GM12878 (cell line): ENCODE results near the gene ARID3B.

ENCODE experiments used
- CTCF ChIP-seq, 3 experiments: IDR thresholded peaks in 2 of 3; conservative IDR thresholded peaks in 1 of 3; 2 replicates each; pipeline ENCODE4 v1.5.1; 2011; ENCODE audit warnings: low read depth in 3 of 3, low read length in 3 of 3, mild to moderate bottlenecking in 3 of 3, control low read depth in 2 of 3, moderate library complexity in 2 of 3, inconsistent platforms in 1 of 3, mixed read lengths in 1 of 3; ENCODE audit not compliant: control insufficient read depth in 2 of 3, insufficient read depth in 1 of 3; ENCODE audit errors: extremely low read depth in 1 of 3
- DPF2 ChIP-seq: fragments of 450-650 bp; IDR thresholded peaks from 2 replicates; pipeline ENCODE4 v1.6.1; 2017; ENCODE audit warnings: mild to moderate bottlenecking
- ESRRA ChIP-seq: IDR thresholded peaks from 2 replicates; pipeline ENCODE4 v1.6.1; 2012; ENCODE audit warnings: mild to moderate bottlenecking, low read length, improper control_type of control experiment
- EZH2 ChIP-seq: IDR thresholded peaks from 2 replicates; pipeline ENCODE4 v1.6.1; 2012; ENCODE audit warnings: low read depth, mild to moderate bottlenecking, control low read depth, inconsistent platforms, low read length, borderline replicate concordance; ENCODE audit not compliant: control insufficient read depth
- POLR2A ChIP-seq: IDR thresholded peaks from 2 replicates; pipeline ENCODE4 v1.6.1; 2011; ENCODE audit warnings: low read depth, mild to moderate bottlenecking, low read length
- RAD21 ChIP-seq: IDR thresholded peaks from 2 replicates; pipeline ENCODE4 v1.6.1; 2011; ENCODE audit warnings: mild to moderate bottlenecking, low read depth, low read length, moderate library complexity; ENCODE audit not compliant: insufficient read depth
- RB1 ChIP-seq: fragments of 450-650 bp; formaldehyde crosslinking; IDR thresholded peaks from 2 replicates; pipeline ENCODE4 v1.6.1; 2017; ENCODE audit warnings: mild to moderate bottlenecking, borderline replicate concordance
- STAT1 ChIP-seq: fragments of 450-650 bp; conservative IDR thresholded peaks from 2 replicates; pipeline ENCODE4 v1.6.1; 2014; ENCODE audit warnings: antibody characterized with exemption, mild to moderate bottlenecking
- TF ChIP-seq, protein P1 (sequence below): fragments of 450-650 bp; IDR thresholded peaks from 2 replicates; pipeline ENCODE4 v1.6.1; 2016; ENCODE audit warnings: mild to moderate bottlenecking, moderate library complexity, borderline replicate concordance

GRCh38 chr15:74594455-74594854 is 53.4 kb downstream of the ARID3B start:
- TF ChIP-seq CTCF (IDR thresholded peaks at IDR 0.05 in 2 of 3, conservative IDR thresholded peaks at IDR 0.05 in 1 of 3; ENCODE audit: control insufficient read depth in 2 of 3, extremely low read depth in 1 of 3, insufficient read depth in 1 of 3, low read depth in 3 of 3, low read length in 3 of 3) (no peak), POLR2A (no peak), DPF2 (no peak), RB1 (no peak), RAD21 (no peak), ESRRA (no peak), EZH2 (no peak), STAT1 (no peak)
- TF ChIP-seq, protein P1, sequence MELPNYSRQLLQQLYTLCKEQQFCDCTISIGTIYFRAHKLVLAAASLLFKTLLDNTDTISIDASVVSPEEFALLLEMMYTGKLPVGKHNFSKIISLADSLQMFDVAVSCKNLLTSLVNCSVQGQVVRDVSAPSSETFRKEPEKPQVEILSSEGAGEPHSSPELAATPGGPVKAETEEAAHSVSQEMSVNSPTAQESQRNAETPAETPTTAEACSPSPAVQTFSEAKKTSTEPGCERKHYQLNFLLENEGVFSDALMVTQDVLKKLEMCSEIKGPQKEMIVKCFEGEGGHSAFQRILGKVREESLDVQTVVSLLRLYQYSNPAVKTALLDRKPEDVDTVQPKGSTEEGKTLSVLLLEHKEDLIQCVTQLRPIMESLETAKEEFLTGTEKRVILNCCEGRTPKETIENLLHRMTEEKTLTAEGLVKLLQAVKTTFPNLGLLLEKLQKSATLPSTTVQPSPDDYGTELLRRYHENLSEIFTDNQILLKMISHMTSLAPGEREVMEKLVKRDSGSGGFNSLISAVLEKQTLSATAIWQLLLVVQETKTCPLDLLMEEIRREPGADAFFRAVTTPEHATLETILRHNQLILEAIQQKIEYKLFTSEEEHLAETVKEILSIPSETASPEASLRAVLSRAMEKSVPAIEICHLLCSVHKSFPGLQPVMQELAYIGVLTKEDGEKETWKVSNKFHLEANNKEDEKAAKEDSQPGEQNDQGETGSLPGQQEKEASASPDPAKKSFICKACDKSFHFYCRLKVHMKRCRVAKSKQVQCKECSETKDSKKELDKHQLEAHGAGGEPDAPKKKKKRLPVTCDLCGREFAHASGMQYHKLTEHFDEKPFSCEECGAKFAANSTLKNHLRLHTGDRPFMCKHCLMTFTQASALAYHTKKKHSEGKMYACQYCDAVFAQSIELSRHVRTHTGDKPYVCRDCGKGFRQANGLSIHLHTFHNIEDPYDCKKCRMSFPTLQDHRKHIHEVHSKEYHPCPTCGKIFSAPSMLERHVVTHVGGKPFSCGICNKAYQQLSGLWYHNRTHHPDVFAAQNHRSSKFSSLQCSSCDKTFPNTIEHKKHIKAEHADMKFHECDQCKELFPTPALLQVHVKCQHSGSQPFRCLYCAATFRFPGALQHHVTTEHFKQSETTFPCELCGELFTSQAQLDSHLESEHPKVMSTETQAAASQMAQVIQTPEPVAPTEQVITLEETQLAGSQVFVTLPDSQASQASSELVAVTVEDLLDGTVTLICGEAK = no peak
